Liver (tissue), 2 donors: ENCODE results near the gene ARHGAP19.

Experiments
- MAX ChIP-seq: IDR thresholded peaks from 2 replicates; pipeline ENCODE4 v1.6.1; 2016; ENCODE audit warnings: antibody characterized with exemption
- TF ChIP-seq, protein P1 (sequence below): fragments of 150-350 bp; IDR thresholded peaks from 2 replicates; pipeline ENCODE4 v1.5.1; 2017; ENCODE audit warnings: improper control_type of control experiment, low read depth, low read length; ENCODE audit not compliant: missing input control
- donor health status: healthy.

GRCh38 chr10:97338041-97338440 lies 45.6 kb upstream of the ARHGAP19 start:
- TF ChIP-seq, protein P1, sequence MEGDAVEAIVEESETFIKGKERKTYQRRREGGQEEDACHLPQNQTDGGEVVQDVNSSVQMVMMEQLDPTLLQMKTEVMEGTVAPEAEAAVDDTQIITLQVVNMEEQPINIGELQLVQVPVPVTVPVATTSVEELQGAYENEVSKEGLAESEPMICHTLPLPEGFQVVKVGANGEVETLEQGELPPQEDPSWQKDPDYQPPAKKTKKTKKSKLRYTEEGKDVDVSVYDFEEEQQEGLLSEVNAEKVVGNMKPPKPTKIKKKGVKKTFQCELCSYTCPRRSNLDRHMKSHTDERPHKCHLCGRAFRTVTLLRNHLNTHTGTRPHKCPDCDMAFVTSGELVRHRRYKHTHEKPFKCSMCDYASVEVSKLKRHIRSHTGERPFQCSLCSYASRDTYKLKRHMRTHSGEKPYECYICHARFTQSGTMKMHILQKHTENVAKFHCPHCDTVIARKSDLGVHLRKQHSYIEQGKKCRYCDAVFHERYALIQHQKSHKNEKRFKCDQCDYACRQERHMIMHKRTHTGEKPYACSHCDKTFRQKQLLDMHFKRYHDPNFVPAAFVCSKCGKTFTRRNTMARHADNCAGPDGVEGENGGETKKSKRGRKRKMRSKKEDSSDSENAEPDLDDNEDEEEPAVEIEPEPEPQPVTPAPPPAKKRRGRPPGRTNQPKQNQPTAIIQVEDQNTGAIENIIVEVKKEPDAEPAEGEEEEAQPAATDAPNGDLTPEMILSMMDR, result no peak
- no peak for TF ChIP-seq MAX
